Measurements from ENCODE around the gene IL18BP. TPM values are rescaled to one million over a fixed set of nuclear protein-coding genes. Genes with fewer than 3 reads are reported as not detected.
A peak's percentile ranks its signal among the peaks of the same experiment; 100 is the strongest.

The IL18BP gene
- total and polyA plus RNA-seq, 2 donors (not counting 3 experiments of a cell fraction or from before 2014, with no cell fraction given): 12.9 to 20.1 TPM

DNA sequence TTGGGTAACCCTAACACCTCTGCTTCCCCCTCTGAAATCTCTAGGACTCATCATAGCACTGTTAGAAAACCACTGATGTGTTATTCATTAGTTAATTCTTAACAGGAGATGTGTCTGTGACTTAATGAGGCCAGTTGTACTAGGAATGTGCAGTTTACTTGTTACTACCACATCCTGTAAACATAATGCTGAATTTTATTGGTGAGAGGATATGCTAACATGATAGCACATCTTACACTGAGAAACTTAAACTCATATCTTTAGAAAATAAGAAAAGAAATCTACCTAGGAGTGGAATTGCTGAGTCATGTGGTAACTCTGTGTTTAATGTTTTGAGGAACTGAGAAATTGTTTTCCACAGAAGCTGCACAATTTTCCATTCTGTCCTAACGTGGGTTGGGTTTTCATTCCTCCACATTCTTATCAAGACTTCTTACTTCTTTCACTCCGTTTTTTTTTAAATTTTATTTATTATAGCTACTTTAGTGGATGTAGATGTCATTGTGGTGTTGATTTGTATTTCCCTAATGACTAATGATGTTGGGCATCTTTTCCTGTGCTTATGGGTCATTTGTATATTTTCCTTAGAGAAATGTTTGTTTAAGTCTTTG, 36.2 kb upstream of the IL18BP start:
- H3K9me3 ChIP-seq (replicated peaks; ENCODE audit: control insufficient read depth, insufficient read depth, low read length): no peaks in the 10 kb centered on the region
- no peak overlapping the region for H2AFZ ChIP-seq (ENCODE audit: low read depth, low read length)
- CTCF ChIA-PET: interaction anchor here (0.5 to 1.3 kb wide), 9 partner anchors 15 to 98 kb away, joined by 3 to 6 read pairs (median 3); partner anchors contain the start of genes RNF121 and XNDC1N
- H4K20me1 ChIP-seq (replicated peaks; ENCODE audit: control insufficient read depth, extremely low read depth, insufficient read depth, low read length): no peaks in the 10 kb centered on the region
- dilution Hi-C loops (cut with MboI; ENCODE audit: extremely low pct_ligation_motif_present, low sequenced_read_pairs) (no loop called here), intact Hi-C loops (cut with micrococcal nuclease) (loop anchor here (2.0 kb wide), 1 partner anchor 18 kb away; no protein-coding TSS in a partner anchor)
- no peaks in the 10 kb centered on the region for H3K9me1 ChIP-seq (replicated peaks; ENCODE audit: control insufficient read depth, extremely low read depth, insufficient read depth, low read length)
- H3K4me2 ChIP-seq (ENCODE audit: insufficient read depth, low read length): peak overlapping the region; percentile 74
- POLR2A ChIA-PET: no interaction called here
- TF ChIP-seq FOS (IDR thresholded peaks at IDR 0.05; ENCODE audit: borderline replicate concordance, insufficient read depth, low read length): peak; percentile 57
- TF ChIP-seq JUN (IDR thresholded peaks at IDR 0.05; ENCODE audit: borderline replicate concordance, insufficient read depth, insufficient read length, low read depth): no peak
- H3K27ac ChIP-seq (ENCODE audit: insufficient read depth, low read depth, low read length): peak overlapping the region; percentile 70
- peaks cover 64% of the 10 kb centered on the region for H3K79me2 ChIP-seq (ENCODE audit: control insufficient read depth, insufficient read depth, low read length)
- H3K4me1 ChIP-seq (ENCODE audit: control insufficient read depth, extremely low read depth, insufficient read depth, low read length): peaks cover 20% of the 10 kb centered on the region
- H3K36me3 ChIP-seq (ENCODE audit: control insufficient read depth in 2 of 2, extremely low read depth in 1 of 2, insufficient read depth in 2 of 2, low read length in 2 of 2): peaks cover 8 to 15% of the 10 kb centered on the region in 2 experiments
- no peaks in the 10 kb centered on the region for H3K27me3 ChIP-seq (ENCODE audit: control insufficient read depth in 2 of 2, insufficient read depth in 2 of 2, low read length in 2 of 2)
- H3K9ac ChIP-seq (replicated peaks; ENCODE audit: extremely low read depth, insufficient read depth, low read length): peak overlapping the region; percentile 31
- H3K4me3 ChIP-seq (replicated peaks in 1 of 3; ENCODE audit: insufficient read depth in 1 of 3, low read depth in 1 of 3, low read length in 3 of 3): no peak overlapping the region
- FAIRE-seq: peak; percentile 59
- peak; percentile 76 for DNase-seq (ENCODE audit: low read depth, low spot score)
- no TSS peak for BruUV-seq (replicated peaks)

DNA sequence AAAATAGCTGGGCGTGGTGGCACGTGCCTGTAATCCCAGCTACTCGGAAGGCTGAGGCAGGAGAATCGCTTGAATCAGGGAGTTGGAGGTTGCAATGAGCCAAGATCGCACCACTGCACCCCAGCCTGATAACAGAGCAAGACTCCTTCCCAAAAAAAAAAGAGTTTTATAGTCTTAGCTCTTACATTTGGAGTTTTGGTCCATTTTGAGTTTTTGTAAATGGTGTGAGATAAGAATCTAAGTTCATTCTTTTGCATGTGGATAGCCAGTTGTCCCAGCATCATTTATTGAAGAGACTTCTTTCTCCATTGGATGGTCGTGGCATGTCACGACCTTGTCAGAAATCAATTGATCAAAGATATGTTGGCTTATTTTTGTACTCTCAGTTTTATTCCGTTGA, 35.2 kb upstream of the IL18BP start:
- DNase-seq (ENCODE audit: low read depth, low spot score) (no peak), FAIRE-seq (no peak)
- H3K36me3 ChIP-seq (ENCODE audit: control insufficient read depth in 2 of 2, extremely low read depth in 1 of 2, insufficient read depth in 2 of 2, low read length in 2 of 2): peaks cover 8 to 17% of the 10 kb centered on the region in 2 experiments
- peak overlapping the region; percentile 70 for H3K27ac ChIP-seq (ENCODE audit: insufficient read depth, low read depth, low read length)
- H3K4me2 ChIP-seq (ENCODE audit: insufficient read depth, low read length): no peak overlapping the region
- no peak overlapping the region for H3K4me3 ChIP-seq (replicated peaks in 1 of 3; ENCODE audit: insufficient read depth in 1 of 3, low read depth in 1 of 3, low read length in 3 of 3)
- peaks cover 62% of the 10 kb centered on the region for H3K79me2 ChIP-seq (ENCODE audit: control insufficient read depth, insufficient read depth, low read length)
- intact Hi-C loops (cut with micrococcal nuclease) (loop anchor here (2.0 kb wide), 1 partner anchor 19 kb away; no protein-coding TSS in a partner anchor), dilution Hi-C loops (cut with MboI; ENCODE audit: extremely low pct_ligation_motif_present, low sequenced_read_pairs) (no loop called here)
- no peaks in the 10 kb centered on the region for H3K9me1 ChIP-seq (replicated peaks; ENCODE audit: control insufficient read depth, extremely low read depth, insufficient read depth, low read length)
- TF ChIP-seq FOS (IDR thresholded peaks at IDR 0.05; ENCODE audit: borderline replicate concordance, insufficient read depth, low read length) (no peak), POLR2AphosphoS5 (IDR thresholded peaks at IDR 0.05; ENCODE audit: insufficient read depth, low read depth, low read length) (no peak), JUN (IDR thresholded peaks at IDR 0.05; ENCODE audit: borderline replicate concordance, insufficient read depth, insufficient read length, low read depth) (no peak)
- H3K9ac ChIP-seq (replicated peaks; ENCODE audit: extremely low read depth, insufficient read depth, low read length): no peak overlapping the region
- H3K9me3 ChIP-seq (replicated peaks; ENCODE audit: control insufficient read depth, insufficient read depth, low read length): no peaks in the 10 kb centered on the region
- ChIA-PET CTCF (interaction anchor here (1.0 to 1.3 kb wide), 3 partner anchors 14 to 35 kb away, joined by 3 to 6 read pairs (median 3); partner anchors contain the start of genes RNF121 and XNDC1N), POLR2A (no interaction called here)
- BruUV-seq (replicated peaks): no TSS peak
- H2AFZ ChIP-seq (ENCODE audit: low read depth, low read length): no peak overlapping the region
- no peaks in the 10 kb centered on the region for H3K27me3 ChIP-seq (ENCODE audit: control insufficient read depth in 2 of 2, insufficient read depth in 2 of 2, low read length in 2 of 2)
- H3K4me1 ChIP-seq (ENCODE audit: control insufficient read depth, extremely low read depth, insufficient read depth, low read length): peaks cover 20% of the 10 kb centered on the region
- no peaks in the 10 kb centered on the region for H4K20me1 ChIP-seq (replicated peaks; ENCODE audit: control insufficient read depth, extremely low read depth, insufficient read depth, low read length)
